Measurements from ENCODE around the gene SLC26A2.

DNA sequence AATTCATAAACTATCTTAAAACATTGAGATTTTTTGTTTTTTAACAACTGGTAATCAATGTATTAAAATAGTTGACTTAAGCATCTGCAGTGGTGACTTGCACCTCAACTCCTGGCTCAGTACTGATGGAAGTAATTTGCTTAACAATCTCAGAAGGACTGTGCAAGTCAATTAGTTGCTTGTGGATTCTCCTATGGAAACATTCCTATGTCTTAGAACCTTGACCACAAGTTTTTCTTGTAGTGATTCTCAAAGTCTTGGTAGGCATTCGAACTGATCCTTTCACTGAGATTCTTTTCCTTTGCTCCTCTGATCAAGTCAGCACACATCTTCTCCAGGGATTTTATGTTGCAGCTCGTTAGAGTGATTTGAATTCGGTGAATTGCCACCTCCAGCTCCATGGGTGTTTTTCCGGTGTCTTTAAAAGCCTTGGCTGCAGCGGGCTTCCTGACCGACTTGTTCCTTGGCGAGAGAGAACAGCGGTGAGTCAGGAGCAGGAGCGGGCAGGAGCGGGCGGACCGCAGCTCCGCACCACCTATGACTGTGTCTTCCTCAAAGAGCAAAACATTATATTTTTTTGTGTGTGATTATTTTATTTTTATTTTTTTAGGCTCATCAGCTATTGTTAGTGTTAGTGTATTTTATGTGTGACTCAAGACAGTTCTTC is 61.1 kb downstream of the SLC26A2 start:
- TF ChIP-seq, protein P1, sequence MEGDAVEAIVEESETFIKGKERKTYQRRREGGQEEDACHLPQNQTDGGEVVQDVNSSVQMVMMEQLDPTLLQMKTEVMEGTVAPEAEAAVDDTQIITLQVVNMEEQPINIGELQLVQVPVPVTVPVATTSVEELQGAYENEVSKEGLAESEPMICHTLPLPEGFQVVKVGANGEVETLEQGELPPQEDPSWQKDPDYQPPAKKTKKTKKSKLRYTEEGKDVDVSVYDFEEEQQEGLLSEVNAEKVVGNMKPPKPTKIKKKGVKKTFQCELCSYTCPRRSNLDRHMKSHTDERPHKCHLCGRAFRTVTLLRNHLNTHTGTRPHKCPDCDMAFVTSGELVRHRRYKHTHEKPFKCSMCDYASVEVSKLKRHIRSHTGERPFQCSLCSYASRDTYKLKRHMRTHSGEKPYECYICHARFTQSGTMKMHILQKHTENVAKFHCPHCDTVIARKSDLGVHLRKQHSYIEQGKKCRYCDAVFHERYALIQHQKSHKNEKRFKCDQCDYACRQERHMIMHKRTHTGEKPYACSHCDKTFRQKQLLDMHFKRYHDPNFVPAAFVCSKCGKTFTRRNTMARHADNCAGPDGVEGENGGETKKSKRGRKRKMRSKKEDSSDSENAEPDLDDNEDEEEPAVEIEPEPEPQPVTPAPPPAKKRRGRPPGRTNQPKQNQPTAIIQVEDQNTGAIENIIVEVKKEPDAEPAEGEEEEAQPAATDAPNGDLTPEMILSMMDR (IDR thresholded peaks at IDR 0.05), result no peak
- TF ChIP-seq EP300 (IDR thresholded peaks at IDR 0.05; ENCODE audit: low read depth), result no peak
- no peak for TF ChIP-seq POLR2A (IDR thresholded peaks at IDR 0.05)
- no peak for TF ChIP-seq POLR2AphosphoS5 (IDR thresholded peaks at IDR 0.05)

All from transverse colon (tissue), 4 donors.